Right lobe of liver (tissue), 4 donors: ENCODE results near the gene DIMT1.

ENCODE experiments used
- POLR2A ChIP-seq: fragments of 450-650 bp; IDR thresholded peaks from one replicate; pipeline ENCODE4 v1.6.1; 2017; ENCODE audit warnings: antibody characterized with exemption, mild to moderate bottlenecking
- TF ChIP-seq, protein P1 (sequence below), 4 donors: fragments of 200-600 bp in 3 of 4; fragments of 450-650 bp in 1 of 4; IDR thresholded peaks; one replicate each; pipeline versions ENCODE4 v1.5.1 to v1.8.0; 2016 to 2022; ENCODE audit warnings: antibody characterized with exemption in 4 of 4, mild to moderate bottlenecking in 2 of 4
- donor health status: DM: no; HTN: no; CAD: no.
- donor health status: DM: no; HTN: no; CAD: no.
- donor health status: DM: no; HTN: yes; CAD: no.

DNA sequence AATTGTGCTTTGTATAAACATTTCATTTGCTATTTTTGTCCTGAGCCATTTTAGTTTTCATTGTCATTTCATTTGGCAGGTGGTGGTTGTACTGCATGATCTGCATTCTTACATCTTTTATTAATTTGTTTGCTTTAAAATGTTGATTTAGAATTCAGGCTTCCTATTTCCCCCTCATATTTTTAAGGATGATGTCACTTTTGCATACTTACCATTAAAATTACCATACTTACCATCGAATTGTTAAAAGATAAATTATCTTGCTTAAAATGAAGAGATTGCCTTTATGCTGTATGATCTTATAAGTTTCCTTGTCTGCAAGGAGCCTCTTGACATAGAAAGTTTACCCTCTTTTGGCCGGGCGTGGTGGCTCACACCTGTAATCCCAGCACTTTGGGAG, 31.1 kb downstream of the DIMT1 start:
- no peak for TF ChIP-seq POLR2A
- TF ChIP-seq, protein P1, sequence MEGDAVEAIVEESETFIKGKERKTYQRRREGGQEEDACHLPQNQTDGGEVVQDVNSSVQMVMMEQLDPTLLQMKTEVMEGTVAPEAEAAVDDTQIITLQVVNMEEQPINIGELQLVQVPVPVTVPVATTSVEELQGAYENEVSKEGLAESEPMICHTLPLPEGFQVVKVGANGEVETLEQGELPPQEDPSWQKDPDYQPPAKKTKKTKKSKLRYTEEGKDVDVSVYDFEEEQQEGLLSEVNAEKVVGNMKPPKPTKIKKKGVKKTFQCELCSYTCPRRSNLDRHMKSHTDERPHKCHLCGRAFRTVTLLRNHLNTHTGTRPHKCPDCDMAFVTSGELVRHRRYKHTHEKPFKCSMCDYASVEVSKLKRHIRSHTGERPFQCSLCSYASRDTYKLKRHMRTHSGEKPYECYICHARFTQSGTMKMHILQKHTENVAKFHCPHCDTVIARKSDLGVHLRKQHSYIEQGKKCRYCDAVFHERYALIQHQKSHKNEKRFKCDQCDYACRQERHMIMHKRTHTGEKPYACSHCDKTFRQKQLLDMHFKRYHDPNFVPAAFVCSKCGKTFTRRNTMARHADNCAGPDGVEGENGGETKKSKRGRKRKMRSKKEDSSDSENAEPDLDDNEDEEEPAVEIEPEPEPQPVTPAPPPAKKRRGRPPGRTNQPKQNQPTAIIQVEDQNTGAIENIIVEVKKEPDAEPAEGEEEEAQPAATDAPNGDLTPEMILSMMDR (IDR thresholded peaks at IDR 0.05): no peak
